MCF 10A (cell line): ENCODE results near the gene RNASEL. TPM values are rescaled to one million over a fixed set of nuclear protein-coding genes. Genes with fewer than 3 reads are reported as not detected.
A peak's percentile ranks its signal among the peaks of the same experiment; 100 is the strongest.

Source experiments
- BruUV-seq: library from RNA; stranded (reverse); fragments of 400-500 nt; replicated peaks from 2 replicates; lab custom pipeline; 2021; lab: Mats Ljungman, UMichigan
- CTCF ChIA-PET: fragments of 300-600 bp; sonication (Branson Sonifier 250); formaldehyde crosslinking; extraction: SDS; loops from one replicate; lab custom pipeline; 2021; ENCODE audit warnings: antibody characterized with exemption, inconsistent platforms; lab: Yijun Ruan, JAX
- POLR2A ChIA-PET: fragments of 300-600, 350-650 bp; sonication (Branson Sonifier 250); formaldehyde crosslinking; extraction: SDS; loops from one replicate; lab custom pipeline; 2020; ENCODE audit warnings: antibody characterized with exemption, inconsistent platforms; lab: Yijun Ruan, JAX
- DNase-seq: peaks from one replicate; pipeline ENCODE4 v3.0.0-alpha.2; 2018; ENCODE audit not compliant: unreplicated experiment
- H3K27ac Mint-ChIP-seq: one replicate; pipeline ENCODE4 v1.8.0; 2022; ENCODE audit warnings: mild to moderate bottlenecking, low read depth, mixed read lengths; ENCODE audit not compliant: unreplicated experiment
- H3K27me3 Mint-ChIP-seq: one replicate; pipeline ENCODE4 v1.8.0; 2022; ENCODE audit warnings: mixed read lengths; ENCODE audit not compliant: insufficient read depth, unreplicated experiment
- H3K36me3 Mint-ChIP-seq: one replicate; pipeline ENCODE4 v1.8.0; 2022; ENCODE audit warnings: mild to moderate bottlenecking, moderate library complexity, mixed read lengths; ENCODE audit not compliant: insufficient read depth, unreplicated experiment
- H3K4me1 Mint-ChIP-seq: one replicate; pipeline ENCODE4 v1.8.0; 2022; ENCODE audit warnings: mixed read lengths; ENCODE audit not compliant: insufficient read depth, unreplicated experiment
- H3K4me3 Mint-ChIP-seq: one replicate; pipeline ENCODE4 v1.8.0; 2022; ENCODE audit warnings: mild to moderate bottlenecking, moderate library complexity, mixed read lengths; ENCODE audit not compliant: unreplicated experiment
- H3K9me3 Mint-ChIP-seq: one replicate; pipeline ENCODE4 v1.8.0; 2022; ENCODE audit warnings: mixed read lengths; ENCODE audit not compliant: unreplicated experiment
- CTCF ChIP-seq: fragments of 200-600 bp; IDR thresholded peaks from one replicate; pipeline ENCODE4 v1.8.0; 2022; ENCODE audit warnings: antibody characterized with exemption, mild to moderate bottlenecking; ENCODE audit not compliant: unreplicated experiment
- intact Hi-C: fragments of 100-400 bp; cut with micrococcal nuclease; formaldehyde crosslinking; loops from 2 replicates; pipeline ENCODE4 v1.14.1; 2022
- total RNA-seq: library from RNA; stranded (reverse); gene quantifications from 2 replicates; pipeline ENCODE4 v1.2.3, GENCODE V29; 2022

Gene RNASEL
- total RNA-seq, 1 experiment from 2014 or later = 4.2 TPM

- peaks cover 12% of the 10 kb centered on the region for H3K4me1 Mint-ChIP-seq
- no peaks in the 10 kb centered on the region for H3K36me3 Mint-ChIP-seq
- intact Hi-C loops = loop anchor here (5.0 kb wide), 1 partner anchor 79 kb away; the partner anchor contains the start of gene RGS8
- CTCF ChIA-PET = interaction anchor here (0.6 to 23.4 kb wide), 26 partner anchors 8 to 1269 kb away, joined by 3 to 991 read pairs (median 3); partner anchors contain the start of genes NPL and RNASEL
- H3K4me3 Mint-ChIP-seq = no peak overlapping the region
- no peak for TF ChIP-seq CTCF
- H3K9me3 Mint-ChIP-seq = no peaks in the 10 kb centered on the region
- peak overlapping the region; percentile 13 for H3K27ac Mint-ChIP-seq
- DNase-seq = no peak
- no peaks in the 10 kb centered on the region for H3K27me3 Mint-ChIP-seq
- POLR2A ChIA-PET = interaction anchor here (0.6 to 10.8 kb wide), 24 partner anchors 9 to 518 kb away, joined by 3 to 151 read pairs (median 4); partner anchors contain the start of genes NPL and RNASEL
- TSS peak; percentile 63 for BruUV-seq
These were observed 14.7 kb upstream of the RNASEL start for GRCh38 chr1:182603646-182604174.

- H3K36me3 Mint-ChIP-seq = no peaks in the 10 kb centered on the region
- H3K4me1 Mint-ChIP-seq = peaks cover 12% of the 10 kb centered on the region
- peak overlapping the region; percentile 13 for H3K27ac Mint-ChIP-seq
- no TSS peak for BruUV-seq
- TF ChIP-seq CTCF = no peak
- intact Hi-C loops = loop anchor here (5.0 kb wide), 1 partner anchor 79 kb away; the partner anchor contains the start of gene RGS8
- no peaks in the 10 kb centered on the region for H3K9me3 Mint-ChIP-seq
- H3K27me3 Mint-ChIP-seq = no peaks in the 10 kb centered on the region
- no peak overlapping the region for H3K4me3 Mint-ChIP-seq
- no peak for DNase-seq
- POLR2A ChIA-PET = interaction anchor here (0.6 to 10.8 kb wide), 19 partner anchors 9 to 518 kb away, joined by 3 to 151 read pairs (median 4); partner anchors contain the start of genes NPL and RNASEL
- CTCF ChIA-PET = interaction anchor here (0.5 to 23.4 kb wide), 34 partner anchors 7 to 1268 kb away, joined by 3 to 991 read pairs (median 3); partner anchors contain the start of genes NPL and RNASEL
These were observed 14.0 kb upstream of the RNASEL start for GRCh38 chr1:182602935-182603645.

GRCh38 chr1:182601913-182602312 is 12.9 kb upstream of the RNASEL start:
- no peak for TF ChIP-seq CTCF
- intact Hi-C loops = loop anchor here (1.0 to 5.0 kb wide), 2 partner anchors 80 to 180 kb away; partner anchors contain the start of gene RGS8
- Mint-ChIP-seq H3K9me3 (no peaks in the 10 kb centered on the region), H3K27me3 (no peaks in the 10 kb centered on the region), H3K27ac (no peak overlapping the region), H3K36me3 (no peaks in the 10 kb centered on the region), H3K4me1 (peaks cover 12% of the 10 kb centered on the region), H3K4me3 (no peak overlapping the region)
- ChIA-PET CTCF (interaction anchor here (0.6 to 23.4 kb wide), 24 partner anchors 9 to 758 kb away, joined by 3 to 991 read pairs (median 4); partner anchors contain the start of genes NPL and RNASEL), POLR2A (interaction anchor here (0.6 to 10.8 kb wide), 4 partner anchors 121 to 458 kb away, joined by 3 to 151 read pairs (median 3); partner anchors contain the start of gene NPL)
- BruUV-seq = no TSS peak
- DNase-seq = no peak
